GM12878 (cell line): Measurements from ENCODE around the gene ADSS2. TPM values are rescaled to one million over a fixed set of nuclear protein-coding genes. Genes with fewer than 3 reads are reported as not detected.
"Not testable (repeated sequence)": the region's sequence is repeated elsewhere in the genome, so short reads cannot be mapped to it uniquely, and the experiment has no call there.

Source experiments
- ATAC-seq: fragments of 200-7000 bp; cut with Tn5 transposase; 3 replicates; pipeline ENCODE4 v1.9.1; 2020; ENCODE audit warnings: mild to moderate bottlenecking, moderate library complexity
- BruUV-seq: library from RNA; stranded (reverse); fragments of 400-500 nt; replicated peaks from 2 replicates; lab custom pipeline; 2021; lab: Mats Ljungman, UMichigan
- CTCF ChIA-PET: fragments of 300-600 bp; sonication (Branson Sonifier 250); formaldehyde crosslinking; extraction: SDS; loops from one replicate; lab custom pipeline; 2021; ENCODE audit warnings: inconsistent platforms; lab: Yijun Ruan, JAX
- POLR2A ChIA-PET: fragments of 350-600 bp; formaldehyde crosslinking; extraction: SDS; loops from one replicate; lab custom pipeline; 2021; ENCODE audit warnings: inconsistent platforms; lab: Charles Lee
- RAD21 ChIA-PET: fragments of 300-600 bp; sonication (Branson Sonifier 250); formaldehyde crosslinking; loops from one replicate; lab custom pipeline; 2023; ENCODE audit warnings: antibody characterized with exemption; ENCODE audit not compliant: unreplicated experiment; lab: Charles Lee
- SMC1A ChIA-PET: fragments of 300-600 bp; sonication (Branson Sonifier 250); formaldehyde crosslinking; loops from one replicate; lab custom pipeline; 2023; ENCODE audit not compliant: unreplicated experiment, uncharacterized antibody; lab: Charles Lee
- DNase-seq: peaks from one replicate; pipeline ENCODE4 v3.0.0-alpha.2; 2011; ENCODE audit warnings: low read depth, low spot score
- FAIRE-seq: peaks from 3 replicates; lab custom pipeline; 2011; peaks lifted over from hg19 to GRCh38; lab: Jason Lieb, UNC
- H2AFZ ChIP-seq: 2 replicates; pipeline ENCODE4 v1.6.0; 2011; ENCODE audit warnings: low read depth, low read length, control low read depth; ENCODE audit not compliant: control insufficient read depth
- H3K27ac ChIP-seq: 2 replicates; pipeline ENCODE4 v1.5.1; 2011; ENCODE audit warnings: control low read depth; ENCODE audit not compliant: control insufficient read depth, insufficient read depth
- H3K27me3 ChIP-seq, 2 experiments: replicated peaks in 1 of 2; 2 replicates each; pipeline versions ENCODE4 v1.6.0 to v1.6.1; 2011; ENCODE audit warnings: low read length in 1 of 2; ENCODE audit not compliant: control insufficient read depth in 2 of 2, insufficient read depth in 2 of 2
- H3K36me3 ChIP-seq, 2 experiments: 2 replicates each; pipeline ENCODE4 v1.5.1; 2011; ENCODE audit warnings: low read length in 1 of 2; ENCODE audit not compliant: control insufficient read depth in 2 of 2, insufficient read depth in 2 of 2
- H3K4me1 ChIP-seq: 2 replicates; pipeline ENCODE4 v1.6.1; 2011; ENCODE audit warnings: mild to moderate bottlenecking, low read length, moderate library complexity, mixed read lengths; ENCODE audit not compliant: control insufficient read depth, insufficient read depth
- H3K4me2 ChIP-seq: 2 replicates; pipeline ENCODE4 v1.6.0; 2011; ENCODE audit warnings: control low read depth; ENCODE audit not compliant: control insufficient read depth, insufficient read depth
- H3K4me3 ChIP-seq: fragments of 200-600 bp; sonication (generic); 2 replicates; pipeline ENCODE4 v1.5.1; 2016
- H3K79me2 ChIP-seq: 2 replicates; pipeline ENCODE4 v1.6.0; 2011; ENCODE audit warnings: low read length; ENCODE audit not compliant: control insufficient read depth, insufficient read depth
- H3K9ac ChIP-seq: 2 replicates; pipeline ENCODE4 v1.8.0; 2011; ENCODE audit warnings: low read length, control low read depth, mixed read lengths; ENCODE audit not compliant: control insufficient read depth, insufficient read depth
- H3K9me3 ChIP-seq: replicated peaks from 3 replicates; pipeline ENCODE4 v1.5.1; 2011; ENCODE audit warnings: mild to moderate bottlenecking, low read length; ENCODE audit not compliant: control insufficient read depth, insufficient read depth
- H4K20me1 ChIP-seq: 2 replicates; pipeline ENCODE4 v1.6.0; 2011; ENCODE audit not compliant: control insufficient read depth, insufficient read depth
- EED ChIP-seq: sonication (generic); IDR thresholded peaks from 2 replicates; pipeline ENCODE4 v1.6.1; 2016; ENCODE audit warnings: antibody characterized with exemption, low read depth
- NBN ChIP-seq: fragments of 450-650 bp; IDR thresholded peaks from 2 replicates; pipeline ENCODE4 v1.6.1; 2016
- NR2C1 ChIP-seq: fragments of 450-650 bp; IDR thresholded peaks from 2 replicates; pipeline ENCODE4 v1.6.1; 2017; ENCODE audit warnings: antibody characterized with exemption, mild to moderate bottlenecking, moderate library complexity
- WGBS: methylation state at CpG from one replicate; pipeline ENCODE4 v1.1.6; 2016; ENCODE audit warnings: low lambda C conversion rate; ENCODE audit not compliant: insufficient replicate concordance, insufficient coverage; ENCODE audit errors: missing lambda C conversion rate; 5-methylcytosine and 5-hydroxymethylcytosine counted together
- in situ Hi-C: fragments of 300-500 bp; cut with MboI; formaldehyde crosslinking; loops from 9 replicates; pipeline ENCODE4 v1.14.3; 2018; ENCODE audit warnings: mixed read lengths
- intact Hi-C: fragments of 100-400 bp; cut with micrococcal nuclease; formaldehyde crosslinking; loops from one replicate; pipeline ENCODE4 v1.14.2; 2022; ENCODE audit not compliant: unreplicated experiment
- polyA plus RNA-seq, 11 experiments: library from polyadenylated mRNA; depleted of rRNA in 4 of 11; unstranded in 6 of 11; stranded (reverse) in 5 of 11; fragments of >200 nt; fragmentation: Nextera tagmentation in 4 of 11; fragmentation: Illumina TruSeq in 1 of 11; extraction: Ambion mirVana in 4 of 11; extraction: Trizol in 1 of 11; gene quantifications; 1 replicate in 1 of 11; 2 replicates in 10 of 11; pipeline versions ENCODE4 v1.2.1 to v1.2.3, GENCODE V29; 2011 to 2016; ENCODE audit warnings: inconsistent platforms in 2 of 11, missing spikeins in 2 of 11, low read depth in 1 of 11
- total RNA-seq, 4 experiments: library from RNA; depleted of rRNA in 3 of 4; stranded (reverse); fragments of >200 nt in 3 of 4; fragmentation: Illumina TruSeq in 1 of 4; extraction: Trizol in 1 of 4; gene quantifications; 2 replicates each; pipeline versions ENCODE4 v1.2.1 to v1.2.3, GENCODE V29; 2013 to 2021

Gene ADSS2
- total and polyA plus RNA-seq, 10 of the 15 experiments (the other 5 are each of a cell fraction or from before 2014, with no cell fraction given): 8.1 to 49.3 (median 40.6) TPM

- SMC1A ChIA-PET: no interaction called here
- Histone ChIP-seq H3K79me2 (no peaks in the 10 kb centered on the region), H3K9me3 (peaks cover 5% of the 10 kb centered on the region; the same call in 2 of the 3 replicates), H4K20me1 (no peaks in the 10 kb centered on the region), H3K27me3 (no peaks in the 10 kb centered on the region), H3K27ac (no peak overlapping the region), H3K9ac (no peak overlapping the region), H3K4me1 (no peaks in the 10 kb centered on the region), H2AFZ (no peak overlapping the region), H3K4me3 (no peak overlapping the region), H3K4me2 (no peak overlapping the region)
- intact Hi-C loops (no loop called here), in situ Hi-C loops (no loop called here)
- POLR2A ChIA-PET: no interaction called here
- ATAC-seq (no peak), DNase-seq (no peak)
- 74% methylated on average over 7 of the region's 7 CpGs for WGBS
- no TSS peak for BruUV-seq
- CTCF ChIA-PET: no interaction called here
- RAD21 ChIA-PET: no interaction called here
- TF ChIP-seq NBN (no peak), NR2C1 (no peak), EED (no peak)
- TF ChIP-seq, all 136 proteins: peak for 0
- no peak for FAIRE-seq
- H3K36me3 ChIP-seq: no peaks in the 10 kb centered on the region
Observed at GRCh38 chr1:244365809-244366208, 85.9 kb downstream of the ADSS2 start.

GRCh38 chr1:244365262-244365661 lies 86.4 kb downstream of the ADSS2 start:
- BruUV-seq, H3K9ac ChIP-seq, H3K4me2 ChIP-seq, H2AFZ ChIP-seq, CTCF ChIA-PET, H3K27ac ChIP-seq, FAIRE-seq, ATAC-seq, H3K36me3 ChIP-seq, H3K4me1 ChIP-seq, in situ Hi-C loops, intact Hi-C loops, SMC1A ChIA-PET, H3K27me3 ChIP-seq, H3K79me2 ChIP-seq, POLR2A ChIA-PET, H3K4me3 ChIP-seq, H3K9me3 ChIP-seq, DNase-seq, RAD21 ChIA-PET, H4K20me1 ChIP-seq: not testable (repeated sequence)
- 46% methylated on average over 6 of the region's 6 CpGs for WGBS
